ENCODE data around the gene LIMK2.
"Not testable (repeated sequence)": the region's sequence is repeated elsewhere in the genome, so short reads cannot be mapped to it uniquely, and the experiment has no call there.

Gene LIMK2

DNA sequence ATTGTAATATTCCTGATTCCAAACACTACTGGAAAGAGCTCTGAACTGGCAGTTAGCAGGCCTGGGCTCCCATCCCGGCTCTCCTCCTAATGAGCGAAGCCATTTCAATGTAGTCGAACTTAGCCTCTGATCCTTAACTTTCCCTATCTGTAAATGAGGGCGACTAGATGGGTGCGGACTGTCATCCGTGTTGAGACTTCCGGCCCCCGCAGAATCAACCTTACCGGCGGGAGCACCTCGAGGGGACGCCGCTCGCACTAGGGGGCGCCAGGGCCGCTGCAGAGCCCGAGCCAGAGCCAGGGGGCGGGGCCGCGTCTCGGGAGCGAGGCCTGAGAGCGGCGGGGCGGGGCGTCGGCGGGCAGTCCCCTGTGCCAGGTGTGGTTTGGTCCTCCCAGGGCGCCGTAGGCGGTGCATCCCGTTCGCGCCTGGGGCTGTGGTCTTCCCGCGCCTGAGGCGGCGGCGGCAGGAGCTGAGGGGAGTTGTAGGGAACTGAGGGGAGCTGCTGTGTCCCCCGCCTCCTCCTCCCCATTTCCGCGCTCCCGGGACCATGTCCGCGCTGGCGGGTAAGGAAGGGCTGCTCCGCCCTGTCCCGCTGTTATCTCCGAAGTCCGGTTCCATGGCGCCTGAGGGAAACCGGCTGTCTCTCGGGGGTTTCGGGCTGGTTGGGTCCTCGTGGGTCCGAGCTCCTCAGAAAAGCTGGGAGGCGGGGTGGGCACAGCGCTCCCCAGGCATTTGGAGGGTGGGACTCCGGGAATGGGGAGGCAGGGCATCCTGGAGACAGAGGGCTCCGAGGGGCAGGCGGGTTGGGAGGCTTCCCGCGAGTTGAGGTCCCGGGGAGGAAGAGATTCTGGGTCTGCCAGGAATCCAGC is at the start of gene LIMK2:
Gene LIMK2 (plus strand): TSS at position 437 of the 869 bp plus-strand sequence. CDS start 111 bp downstream, at position 548.
- DNase-seq (ENCODE audit: low read depth, low spot score), result peak; percentile 99

DNA sequence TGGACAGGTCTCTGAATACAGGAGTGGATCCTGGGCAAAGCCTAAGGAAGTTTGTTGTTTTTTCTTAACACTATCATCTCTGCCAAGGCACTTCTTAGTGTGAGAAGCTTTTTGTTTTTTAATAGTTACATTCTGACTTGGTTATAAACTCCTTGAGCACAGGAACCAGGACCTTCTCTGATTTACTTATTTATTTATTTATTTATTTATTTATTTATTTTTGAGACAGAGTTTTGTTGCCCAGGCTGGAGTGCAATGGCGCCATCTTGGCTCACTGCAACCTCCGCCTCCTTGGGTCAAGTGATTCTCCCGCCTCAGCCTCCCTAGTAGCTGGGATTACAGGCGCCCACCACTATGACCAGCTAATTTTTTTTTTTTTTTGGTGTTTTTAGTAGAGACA is 41.1 kb upstream of the LIMK2 start:
- no peak for DNase-seq (ENCODE audit: low read depth, low spot score)

DNA sequence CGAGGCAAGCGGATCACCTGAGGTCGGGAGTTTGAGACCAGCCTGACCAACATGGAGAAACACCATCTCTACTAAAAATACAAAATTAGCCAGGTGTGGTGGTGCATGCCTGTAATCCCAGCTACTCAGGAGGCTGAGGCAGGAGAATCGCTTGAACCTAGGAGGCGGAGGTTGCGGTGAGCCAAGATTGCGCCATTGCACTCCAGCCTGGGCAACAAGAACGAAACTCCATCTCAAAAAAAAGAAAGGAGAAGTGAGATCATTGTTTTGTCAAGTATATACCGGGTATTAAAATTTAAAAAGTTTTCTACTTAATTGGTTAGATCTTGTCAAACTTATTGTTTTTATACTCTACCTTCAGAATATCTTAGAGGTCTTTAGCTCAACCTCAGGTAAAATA is 40.4 kb upstream of the LIMK2 start:
- not testable (repeated sequence) for DNase-seq (ENCODE audit: low read depth, low spot score)

DNA sequence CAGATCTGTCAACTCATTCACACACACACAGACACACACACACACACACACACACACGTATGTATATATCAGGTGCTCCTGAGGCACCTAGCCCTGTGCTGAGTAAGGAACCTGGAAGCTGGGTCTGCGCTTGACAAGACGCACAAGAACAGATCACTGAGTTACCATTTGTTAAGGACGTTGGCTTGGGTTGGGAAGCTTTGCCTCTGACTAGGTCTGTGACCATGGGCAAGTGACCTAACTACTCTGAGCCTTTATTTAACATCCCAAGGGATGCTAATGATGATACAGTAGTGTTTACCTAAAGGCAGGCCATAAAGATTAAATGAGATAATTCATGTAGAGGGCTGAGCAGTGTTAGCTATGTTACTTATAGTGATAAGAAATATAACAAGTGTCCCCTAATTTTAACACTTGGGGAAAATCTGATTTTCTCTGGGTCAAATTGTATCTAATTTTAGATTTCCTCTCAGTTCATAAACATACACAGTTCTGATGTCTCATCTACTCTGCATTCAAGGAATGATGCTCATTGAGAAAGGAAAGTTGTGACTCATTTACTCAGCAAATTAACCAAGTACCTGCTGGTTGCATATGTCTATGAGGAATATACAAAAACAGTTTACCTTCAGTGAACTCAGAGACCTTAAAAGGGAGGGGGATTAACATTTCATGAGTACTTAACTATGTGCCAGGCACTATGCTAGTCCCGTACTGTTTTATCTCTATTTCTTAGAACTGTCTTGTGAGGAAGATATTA is 38.5 kb upstream of the LIMK2 start:
- DNase-seq (ENCODE audit: low read depth, low spot score), result no peak

DNA sequence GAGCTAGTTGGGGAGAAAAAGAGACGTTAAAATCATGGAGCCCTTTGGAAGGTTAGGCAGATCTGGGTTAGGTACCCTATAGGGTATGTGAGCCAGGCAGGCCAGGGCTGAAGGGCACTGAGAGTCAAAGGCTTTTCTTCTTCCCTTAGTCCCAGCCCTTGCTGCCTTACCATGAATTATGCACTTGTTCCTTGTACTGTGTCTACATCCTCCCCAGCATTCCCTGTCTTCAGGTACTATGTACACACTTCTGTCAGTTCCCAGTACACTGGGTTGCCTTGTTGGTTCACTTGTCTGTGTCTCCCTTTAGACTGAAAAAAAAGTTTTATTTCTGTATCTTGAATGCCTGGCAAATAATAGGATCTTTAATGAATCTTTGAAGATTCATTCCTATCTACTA is 35.2 kb upstream of the LIMK2 start:
- no peak for DNase-seq (ENCODE audit: low read depth, low spot score)

DNA sequence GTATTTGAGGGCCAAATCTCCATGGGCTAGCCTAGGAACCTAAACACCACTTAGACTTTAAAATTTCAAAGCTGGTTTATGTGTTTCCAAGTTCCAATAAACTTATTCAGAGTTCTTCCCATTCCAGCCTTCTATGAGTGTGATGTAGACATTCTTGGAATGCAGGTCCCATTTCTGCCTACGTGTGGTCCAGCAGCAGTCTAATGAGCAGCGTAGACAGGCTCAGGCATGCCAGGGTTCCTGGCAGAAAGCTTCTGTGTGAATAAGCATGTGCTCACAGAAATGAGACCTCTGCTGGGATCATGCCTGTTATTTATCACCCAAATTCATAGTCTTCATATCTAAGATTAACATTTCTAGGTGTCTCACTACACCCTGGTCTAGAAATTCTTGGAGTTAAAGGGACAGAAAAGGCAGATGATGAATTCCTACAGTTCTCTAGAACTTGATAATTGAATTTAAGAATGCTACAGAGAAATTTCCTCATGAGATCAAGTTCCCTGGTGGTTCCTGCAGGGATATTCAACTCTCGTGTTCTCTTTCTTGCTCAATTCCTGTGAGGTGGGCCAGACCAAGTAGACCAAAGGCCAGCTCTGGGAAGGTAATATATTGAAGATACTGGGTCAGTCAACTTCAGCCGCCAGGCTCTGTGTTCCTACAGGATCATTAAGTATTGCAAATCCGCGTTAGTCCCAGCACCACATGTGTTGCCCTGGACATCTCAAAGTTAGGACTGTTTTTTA is 34.5 kb upstream of the LIMK2 start:
- no peak for DNase-seq (ENCODE audit: low read depth, low spot score)

DNA sequence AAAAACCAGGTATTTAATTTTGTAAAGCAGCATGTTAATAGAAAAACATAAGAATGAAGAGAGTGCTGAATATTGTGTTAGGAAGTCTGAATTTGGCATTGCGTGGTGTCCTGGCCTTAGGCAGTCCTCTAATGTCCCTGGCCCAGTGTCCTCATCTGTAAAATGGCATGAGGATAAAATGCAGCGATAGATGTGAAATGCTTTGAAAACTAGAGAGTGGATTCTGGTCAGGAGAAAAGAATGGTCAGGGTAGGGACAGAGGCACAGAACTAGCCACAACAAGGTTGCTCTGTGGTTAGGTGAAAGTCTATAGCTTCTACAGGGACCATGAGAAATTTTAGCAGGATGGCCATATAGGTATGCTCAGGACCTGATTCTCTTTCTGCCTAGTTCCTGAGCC is 33.2 kb upstream of the LIMK2 start:
- no peak for DNase-seq (ENCODE audit: low read depth, low spot score)

DNA sequence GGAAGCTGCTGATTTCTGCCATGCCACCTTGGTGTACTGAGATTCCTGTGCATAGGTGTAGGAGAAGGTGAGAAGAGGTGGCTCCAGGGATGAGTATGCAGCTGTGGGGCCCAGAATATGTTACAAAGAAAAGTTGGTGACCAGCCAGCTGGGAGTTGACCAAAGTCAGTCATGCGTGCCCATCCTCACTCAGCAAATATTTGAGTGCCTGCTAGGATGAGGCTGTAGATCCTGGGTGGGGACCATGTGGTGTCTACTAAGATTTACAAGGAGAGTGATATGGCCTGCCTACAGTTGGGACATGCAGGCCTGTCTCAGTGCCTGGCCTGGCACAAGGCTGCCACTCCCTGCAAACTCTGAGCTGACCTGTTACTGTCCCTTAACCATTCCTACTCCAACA is 32.8 kb upstream of the LIMK2 start:
- DNase-seq (ENCODE audit: low read depth, low spot score), result no peak

DNA sequence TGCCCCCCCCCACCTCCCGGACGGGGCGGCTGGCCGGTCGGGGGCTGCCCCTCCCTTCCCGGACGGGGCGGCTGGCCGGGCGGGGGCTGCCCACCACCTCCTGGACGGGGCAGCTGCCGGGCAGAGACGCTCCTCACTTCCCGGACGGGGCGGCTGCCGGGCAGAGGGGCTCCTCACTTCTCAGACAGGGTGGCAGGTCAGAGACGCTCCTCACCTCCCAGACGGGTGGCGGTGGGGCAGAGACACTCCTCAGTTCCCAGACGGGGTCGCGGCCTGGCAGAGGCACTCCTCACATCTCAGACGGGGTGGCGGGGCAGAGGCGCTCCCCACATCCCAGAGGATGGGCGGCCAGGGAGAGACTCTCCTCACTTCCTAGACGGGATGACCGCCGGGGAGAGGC is 28.1 kb upstream of the LIMK2 start:
- DNase-seq (ENCODE audit: low read depth, low spot score), result no peak

DNA sequence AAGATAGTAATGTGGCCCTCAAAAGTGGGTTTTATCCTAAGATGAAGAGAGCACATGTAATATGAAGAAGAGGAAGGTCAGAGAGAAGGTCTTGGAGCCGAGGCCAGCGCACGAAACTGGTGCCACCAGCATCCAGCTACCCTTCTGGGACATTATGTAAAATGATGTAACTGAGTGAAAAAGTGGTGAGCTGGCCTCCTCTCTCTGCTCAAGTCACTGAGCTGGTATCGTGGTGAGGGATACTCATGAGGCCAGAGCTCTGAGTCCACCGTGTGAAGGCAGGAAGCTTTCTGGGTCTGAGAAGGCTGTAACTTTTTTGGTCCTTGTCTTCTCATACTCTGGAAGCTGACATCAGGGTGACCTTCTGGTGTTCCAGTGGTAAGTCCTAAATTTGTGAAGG is 27.0 kb upstream of the LIMK2 start:
- no peak for DNase-seq (ENCODE audit: low read depth, low spot score)

DNA sequence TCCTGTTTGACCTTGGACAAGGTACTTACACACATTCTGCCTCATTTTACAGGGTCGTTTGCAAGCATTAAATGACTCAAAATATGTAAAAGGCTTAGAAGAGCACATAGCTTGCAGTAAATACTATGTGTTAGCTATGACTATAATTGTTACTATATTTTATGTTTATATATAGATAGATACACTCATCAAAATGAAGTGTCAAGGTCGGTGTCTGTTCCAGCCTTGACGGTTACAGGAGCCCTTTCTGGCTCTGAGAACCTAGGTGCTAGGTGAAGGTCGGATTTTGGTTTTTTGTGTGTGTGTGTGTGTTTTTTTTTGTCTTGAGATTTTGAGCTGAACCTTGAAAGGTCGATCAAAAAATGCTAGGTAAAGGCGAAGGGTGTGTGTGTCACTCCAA is 24.5 kb upstream of the LIMK2 start:
- DNase-seq (ENCODE audit: low read depth, low spot score), result no peak

DNA sequence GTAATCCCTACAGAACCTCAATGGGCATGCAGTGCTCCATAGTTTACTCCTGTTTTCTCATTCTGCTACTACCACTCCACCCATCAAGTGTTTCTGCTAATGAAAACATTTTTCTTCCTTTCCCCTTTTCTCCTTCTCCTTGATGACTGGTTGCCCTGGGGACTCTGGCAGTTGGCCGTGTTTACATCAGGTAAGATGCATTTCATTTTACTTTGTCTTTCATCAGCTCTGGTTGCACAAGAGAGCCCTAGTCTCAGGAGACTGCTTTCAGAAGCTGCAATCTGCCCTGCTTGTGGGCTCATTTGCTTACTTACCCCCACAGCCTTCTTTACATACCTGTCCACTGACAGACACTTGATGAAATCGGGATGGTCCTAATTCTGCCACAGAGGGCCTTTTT is 19.6 kb upstream of the LIMK2 start:
- DNase-seq (ENCODE audit: low read depth, low spot score), result no peak

DNA sequence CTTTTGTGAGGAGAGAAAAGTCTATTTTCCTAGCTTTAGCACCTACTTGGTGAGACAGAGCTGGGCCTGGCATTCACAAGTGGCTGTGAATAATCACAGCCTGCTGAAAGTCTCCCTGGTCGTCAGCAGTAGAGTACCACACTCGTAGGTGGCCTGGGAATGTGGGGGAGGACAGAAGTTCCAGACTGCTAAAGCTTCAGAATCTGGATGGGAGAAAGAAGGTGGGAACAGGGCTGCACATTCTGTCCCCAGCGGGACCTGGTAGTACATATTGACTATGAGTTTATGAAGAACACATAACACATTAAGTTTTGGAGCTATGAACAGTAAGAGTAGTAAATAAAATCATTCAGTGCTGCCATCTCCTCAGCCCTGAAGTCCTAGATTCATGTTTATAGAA is 19.0 kb upstream of the LIMK2 start:
- DNase-seq (ENCODE audit: low read depth, low spot score), result no peak

DNA sequence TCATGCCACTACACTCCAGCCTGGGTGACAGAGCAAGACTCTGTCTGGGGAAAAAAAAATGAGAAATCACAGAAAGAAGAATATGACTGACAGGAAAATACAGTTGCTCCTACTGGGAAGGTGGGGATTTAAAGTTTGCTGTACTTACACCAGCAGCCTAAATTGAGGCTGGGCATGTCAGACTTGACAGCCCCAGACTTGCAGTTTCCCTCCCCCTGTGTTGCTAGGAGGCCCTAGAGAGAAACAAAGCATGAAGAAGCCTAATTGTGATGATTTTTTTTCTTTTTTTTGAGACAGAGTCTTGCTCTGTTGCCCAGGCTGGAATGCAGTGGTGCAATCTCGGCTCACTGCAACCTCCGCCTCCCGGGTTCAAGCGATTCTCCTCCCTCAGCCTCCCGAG is 17.4 kb upstream of the LIMK2 start:
- DNase-seq (ENCODE audit: low read depth, low spot score), result not testable (repeated sequence)

DNA sequence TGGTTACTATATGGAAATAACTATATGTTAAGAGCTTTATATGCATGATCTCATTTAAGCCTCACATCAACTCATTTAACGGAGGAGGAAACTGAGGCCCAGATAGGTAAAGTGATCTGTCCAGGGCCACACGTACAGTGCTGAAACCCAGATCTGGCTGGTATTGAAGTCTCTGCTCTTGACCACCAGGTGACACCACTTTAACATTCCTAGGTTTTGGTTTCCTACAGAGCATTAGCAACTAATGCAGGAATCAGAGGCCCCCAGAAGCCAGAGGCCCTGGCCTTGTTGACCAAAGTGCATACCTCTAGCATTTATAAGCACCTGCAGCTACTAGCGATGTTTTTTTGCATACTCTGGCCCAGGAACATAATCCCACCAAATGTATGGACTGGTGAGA is 12.9 kb upstream of the LIMK2 start:
- no peak for DNase-seq (ENCODE audit: low read depth, low spot score)

DNA sequence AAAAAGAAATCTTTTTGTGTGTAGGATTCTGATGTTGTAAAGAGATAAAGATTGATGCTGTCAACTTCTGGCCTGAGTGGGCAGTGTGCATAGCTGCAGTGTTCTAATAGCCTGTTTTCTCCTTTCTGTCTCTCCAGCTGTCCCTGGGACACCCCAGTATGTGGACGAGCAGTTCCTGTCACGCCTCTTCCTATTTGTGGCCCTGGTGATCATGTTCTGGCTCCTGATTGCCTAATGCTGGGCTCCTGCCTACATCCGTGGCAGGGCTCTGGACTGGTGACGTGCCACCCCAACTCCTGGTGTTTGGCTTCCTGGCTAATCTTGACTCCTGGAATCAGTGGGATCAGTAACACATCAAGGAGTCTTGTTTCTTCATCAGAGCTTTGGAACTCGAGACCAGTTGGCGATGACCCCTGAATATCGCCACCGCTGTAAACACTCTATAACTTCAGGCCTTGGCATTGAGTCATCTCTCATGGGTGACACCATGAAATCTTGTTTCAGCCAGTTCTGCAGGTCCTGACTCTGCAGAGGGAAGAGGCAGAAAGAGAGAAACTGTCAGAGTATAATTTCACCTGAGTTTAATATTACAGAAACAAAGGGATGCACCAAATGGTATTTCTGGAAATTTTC is 7.6 kb upstream of the LIMK2 start:
- not testable (repeated sequence) for DNase-seq (ENCODE audit: low read depth, low spot score)

DNA sequence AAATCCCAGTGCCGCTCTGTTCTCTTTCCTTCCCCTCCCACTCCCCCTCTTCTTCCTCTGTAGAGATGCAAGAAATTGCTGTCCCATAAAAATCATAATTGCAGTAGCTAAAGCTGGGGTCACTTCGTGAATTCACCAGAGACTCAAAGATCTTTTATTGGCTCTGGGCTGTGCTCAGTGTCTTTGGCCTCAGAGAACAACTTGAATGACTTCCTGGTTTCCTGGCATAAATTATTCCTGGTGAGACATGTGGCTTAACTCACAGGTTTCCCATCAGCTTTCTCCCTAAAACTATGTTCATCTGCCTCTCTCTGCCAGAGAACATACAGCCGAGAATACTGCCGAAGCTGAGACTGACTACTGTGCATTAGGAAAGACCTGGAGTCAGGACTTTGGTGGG is 7.0 kb upstream of the LIMK2 start:
- not testable (repeated sequence) for DNase-seq (ENCODE audit: low read depth, low spot score)

DNA sequence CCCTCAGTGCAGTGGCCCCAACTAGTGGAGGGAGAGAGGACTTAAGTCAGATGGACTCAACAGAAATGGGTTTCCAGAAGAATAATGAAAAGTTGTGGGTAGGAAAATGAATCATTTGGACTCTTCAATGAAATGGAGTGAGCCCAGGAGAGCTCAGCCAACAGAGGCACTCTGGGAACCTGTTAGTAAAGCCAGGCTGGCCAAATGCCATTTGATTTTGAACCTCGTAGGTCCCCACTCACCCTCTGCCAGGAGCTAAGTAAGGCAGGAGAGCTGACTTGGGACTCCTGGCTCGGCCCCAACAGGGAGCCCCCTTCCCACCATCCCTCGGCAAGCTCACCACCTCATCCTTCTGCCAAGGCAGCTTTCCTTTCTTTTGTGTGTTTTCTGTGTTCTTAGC is 5.6 kb upstream of the LIMK2 start:
- DNase-seq (ENCODE audit: low read depth, low spot score), result not testable (repeated sequence)

DNA sequence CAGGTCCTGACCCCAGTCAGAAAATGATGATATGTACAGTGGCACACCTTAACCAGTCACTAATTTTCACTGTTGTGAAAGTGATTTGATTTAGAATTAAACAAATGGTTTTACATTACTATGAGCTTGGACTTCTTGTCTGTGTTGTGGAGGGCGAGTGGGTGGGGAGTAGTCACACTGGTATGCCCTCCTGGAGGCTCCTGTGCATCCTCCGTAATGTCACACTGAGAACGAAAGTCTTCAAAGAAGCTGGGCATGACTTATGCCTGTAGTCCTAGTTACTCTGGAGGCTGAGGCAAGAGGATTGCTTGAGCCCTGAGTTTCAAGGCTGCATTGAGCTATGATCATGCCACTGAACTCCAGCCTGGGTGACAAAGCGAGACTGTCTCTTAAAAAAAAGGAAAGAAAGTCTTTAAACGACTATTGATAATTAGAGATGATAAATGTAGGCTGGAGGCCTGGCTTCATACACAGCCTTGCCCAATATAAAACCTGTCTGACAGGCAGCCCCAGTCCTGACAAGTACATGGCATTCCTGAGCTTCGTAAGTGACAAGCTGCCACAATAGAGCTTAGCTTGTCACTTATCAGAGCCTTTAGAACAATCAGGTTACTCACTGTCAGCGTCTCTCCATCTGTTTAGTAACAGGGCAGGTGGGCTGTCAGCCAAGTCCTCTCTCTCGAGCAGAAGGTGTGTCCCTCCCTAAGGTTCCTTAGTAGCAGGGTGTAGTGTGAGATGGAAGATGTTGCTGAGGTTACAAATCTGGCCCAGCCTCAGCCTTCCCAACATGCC is 5.0 kb upstream of the LIMK2 start:
- no peak for DNase-seq (ENCODE audit: low read depth, low spot score)

DNA sequence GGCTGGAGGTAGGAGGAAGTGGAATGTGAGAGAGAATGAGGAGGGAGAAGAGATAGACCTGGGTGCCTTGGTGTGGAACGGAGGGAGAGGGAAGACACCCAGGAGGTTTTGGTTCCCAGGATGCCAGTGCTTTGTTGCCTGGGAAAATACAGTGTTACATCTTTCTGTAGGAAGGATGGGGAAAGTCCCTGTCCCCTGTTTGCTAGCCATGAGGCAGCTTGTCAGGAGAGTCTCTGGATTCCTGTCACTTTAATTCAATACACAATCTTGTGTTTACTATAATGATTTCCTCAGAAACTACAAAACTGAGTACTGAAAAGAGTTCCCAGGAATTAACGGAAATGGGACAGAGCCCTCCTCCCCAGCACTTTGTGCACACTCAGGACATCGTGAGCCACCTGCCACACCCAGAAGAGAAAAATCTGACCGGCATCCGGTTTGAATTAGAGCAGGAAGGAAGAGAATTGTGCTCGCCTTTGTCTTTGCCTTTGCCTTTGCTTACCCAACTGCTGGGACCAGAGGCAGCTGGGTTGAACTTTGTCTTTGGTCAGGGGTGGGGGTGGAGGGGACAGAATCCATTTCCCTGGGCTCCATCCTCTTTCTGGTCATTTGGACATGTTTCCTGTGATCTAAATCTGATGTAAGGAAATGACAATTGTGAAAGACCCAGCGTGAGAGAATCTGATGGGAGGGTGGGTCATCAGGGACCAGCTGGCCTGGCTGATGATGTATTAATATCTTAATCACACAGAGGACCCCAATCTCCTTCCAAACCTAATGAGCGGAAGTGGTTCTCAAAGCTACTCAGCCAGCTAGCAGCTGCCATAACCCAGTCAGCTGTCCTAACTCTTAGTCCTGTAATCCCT is 1.3 kb upstream of the LIMK2 start:
- no peak for DNase-seq (ENCODE audit: low read depth, low spot score)
